ENCODE data around the gene BORCS8.

DNA sequence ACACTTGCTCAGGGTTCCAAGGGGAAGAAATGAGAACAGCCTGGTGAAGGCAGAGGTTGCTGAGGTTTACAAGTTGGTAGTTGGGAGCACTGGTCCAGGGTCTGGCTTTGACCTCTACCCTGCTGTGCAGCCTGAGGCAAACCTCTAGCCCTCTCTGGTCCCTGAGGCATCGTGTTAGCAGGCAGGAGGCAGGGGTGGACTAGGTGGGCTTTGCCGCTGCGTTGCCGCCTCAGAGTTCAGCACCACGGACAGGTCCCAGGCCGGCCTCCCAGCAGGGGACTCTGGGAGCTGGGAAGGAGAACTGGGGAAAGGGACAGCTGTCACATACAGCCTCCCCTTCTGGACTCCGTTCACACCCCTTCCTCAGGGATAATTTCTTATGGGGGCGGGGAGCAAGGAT, 22.9 kb upstream of the BORCS8 start:
- TF ChIP-seq POLR2AphosphoS5 (IDR thresholded peaks at IDR 0.05) (no peak), CTCF (IDR thresholded peaks at IDR 0.05) (no peak), POLR2A (IDR thresholded peaks at IDR 0.05) (no peak)

All from prostate gland (tissue), 2 donors.